SU-DHL-6 (cell line): ENCODE results near the gene PRKCZ.

Experiments
- H2AFZ ChIP-seq: fragments of 200-600 bp; sonication (generic); 2 replicates; pipeline ENCODE4 v1.6.1; 2014; ENCODE audit warnings: low read depth, mild to moderate bottlenecking, moderate library complexity, mixed read lengths, antibody characterized with exemption, low read length; ENCODE audit not compliant: severe bottlenecking
- H3F3A ChIP-seq: fragments of 200-600 bp; shearing (Covaris generic); 2 replicates; pipeline ENCODE4 v1.6.0; 2016; ENCODE audit warnings: antibody characterized with exemption, mild to moderate bottlenecking; ENCODE audit not compliant: insufficient read depth
- H3K27ac ChIP-seq: fragments of 200-600 bp; sonication (generic); 2 replicates; pipeline ENCODE4 v1.5.1; 2016; ENCODE audit warnings: low read depth, mild to moderate bottlenecking, low read length, moderate library complexity, mixed read lengths
- H3K27me3 ChIP-seq: fragments of 200-600 bp; sonication (generic), shearing (Covaris generic); 2 replicates; pipeline ENCODE4 v1.6.0; 2014; ENCODE audit warnings: mild to moderate bottlenecking, low read length
- H3K36me3 ChIP-seq: fragments of 200-600 bp; sonication (generic); 2 replicates; pipeline ENCODE4 v1.6.1; 2014; ENCODE audit warnings: mild to moderate bottlenecking, low read length, mixed read lengths
- H3K4me2 ChIP-seq: fragments of 300-600, 200-600 bp; shearing (Covaris generic), sonication (generic); 2 replicates; pipeline ENCODE4 v1.6.0; 2014; ENCODE audit warnings: low read length, low read depth, mild to moderate bottlenecking; ENCODE audit not compliant: poor library complexity, severe bottlenecking
- H3K4me3 ChIP-seq: fragments of 200-600 bp; sonication (generic); 2 replicates; pipeline ENCODE4 v1.5.1; 2014; ENCODE audit warnings: antibody characterized with exemption, low read length, mild to moderate bottlenecking, mixed read lengths; ENCODE audit not compliant: insufficient read depth, poor library complexity, severe bottlenecking
- H3K79me2 ChIP-seq: fragments of 200-600 bp; sonication (generic); 2 replicates; pipeline ENCODE4 v1.6.1; 2014; ENCODE audit warnings: mild to moderate bottlenecking, low read length, moderate library complexity; ENCODE audit not compliant: insufficient read depth
- H3K9ac ChIP-seq: fragments of 200-600 bp; sonication (generic); 2 replicates; pipeline ENCODE4 v1.7.0; 2014; ENCODE audit warnings: mild to moderate bottlenecking, low read length
- H3K9me2 ChIP-seq: fragments of 200-600 bp; sonication (generic); replicated peaks from 2 replicates; pipeline ENCODE4 v1.6.1; 2014; ENCODE audit warnings: low read length; ENCODE audit not compliant: insufficient read depth
- H3K9me3 ChIP-seq: fragments of 200-600 bp; sonication (generic); 2 replicates; pipeline ENCODE4 v1.6.1; 2014; ENCODE audit warnings: low read length, mixed read lengths; ENCODE audit not compliant: insufficient read depth
- H4K20me1 ChIP-seq: fragments of 200-600 bp; sonication (generic); 2 replicates; pipeline ENCODE4 v1.6.1; 2014; ENCODE audit warnings: low read depth, mild to moderate bottlenecking, antibody characterized with exemption, low read length, moderate library complexity, mixed read lengths
- EZH2phosphoT487 ChIP-seq: fragments of 200-600 bp; sonication (generic), shearing (Covaris generic); conservative IDR thresholded peaks from 2 replicates; pipeline ENCODE4 v1.6.1; 2018; ENCODE audit warnings: mild to moderate bottlenecking, antibody characterized with exemption, low read length, moderate library complexity, mixed read lengths
- TF ChIP-seq, protein P1 (sequence below): fragments of 200-600 bp; sonication (generic); IDR thresholded peaks from one replicate; pipeline ENCODE4 v1.5.1; 2017; ENCODE audit warnings: antibody characterized with exemption, mild to moderate bottlenecking, low read length, moderate library complexity; ENCODE audit not compliant: insufficient read depth, poor library complexity, severe bottlenecking

PRKCZ gene

DNA sequence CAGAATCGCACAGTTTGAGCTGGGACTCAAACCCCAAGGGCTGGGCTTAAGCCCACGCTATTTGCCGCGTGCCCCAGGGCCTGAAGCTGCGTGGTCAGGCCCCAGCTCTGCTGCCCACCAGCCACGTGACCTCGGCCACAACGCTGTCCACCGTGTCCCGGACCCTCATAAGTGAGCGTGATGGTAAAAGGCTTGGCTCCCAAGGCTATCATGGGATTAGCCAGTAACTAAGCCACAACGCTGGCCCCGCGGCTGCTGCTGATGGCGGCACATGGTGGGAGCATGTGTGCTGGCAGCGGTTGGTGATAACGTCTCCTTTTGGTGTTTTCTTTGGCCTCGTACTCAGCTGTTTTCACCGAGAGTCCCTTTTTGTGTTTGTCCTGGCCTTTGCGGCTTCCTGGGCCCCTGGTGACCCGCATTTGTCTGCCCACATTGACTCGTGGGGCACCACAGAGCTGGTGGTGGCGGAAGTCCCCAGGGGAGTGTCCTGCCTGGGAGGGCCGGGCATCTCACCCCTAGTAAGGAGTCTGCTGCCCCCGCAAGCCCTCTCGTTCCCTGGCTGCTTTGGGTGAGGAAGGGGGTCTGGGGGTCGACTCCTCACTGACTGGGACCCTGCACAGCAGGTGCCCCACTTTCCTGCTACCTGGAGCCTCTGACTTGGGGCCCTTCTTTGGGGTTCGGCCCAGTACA lies 29.3 kb downstream of the PRKCZ start:
- Histone ChIP-seq H4K20me1 (no peaks in the 10 kb centered on the region), H3K79me2 (no peaks in the 10 kb centered on the region), H3K27ac (no peak overlapping the region), H2AFZ (no peak overlapping the region), H3K36me3 (no peaks in the 10 kb centered on the region), H3K9ac (no peak overlapping the region), H3K4me3 (no peak overlapping the region), H3K27me3 (no peaks in the 10 kb centered on the region), H3K4me2 (no peak overlapping the region), H3K9me3 (peaks cover 18% of the 10 kb centered on the region; the same call in 1 of the 2 replicates), H3K9me2 (no peaks in the 10 kb centered on the region), H3F3A (no peaks in the 10 kb centered on the region)
- TF ChIP-seq, protein P1, sequence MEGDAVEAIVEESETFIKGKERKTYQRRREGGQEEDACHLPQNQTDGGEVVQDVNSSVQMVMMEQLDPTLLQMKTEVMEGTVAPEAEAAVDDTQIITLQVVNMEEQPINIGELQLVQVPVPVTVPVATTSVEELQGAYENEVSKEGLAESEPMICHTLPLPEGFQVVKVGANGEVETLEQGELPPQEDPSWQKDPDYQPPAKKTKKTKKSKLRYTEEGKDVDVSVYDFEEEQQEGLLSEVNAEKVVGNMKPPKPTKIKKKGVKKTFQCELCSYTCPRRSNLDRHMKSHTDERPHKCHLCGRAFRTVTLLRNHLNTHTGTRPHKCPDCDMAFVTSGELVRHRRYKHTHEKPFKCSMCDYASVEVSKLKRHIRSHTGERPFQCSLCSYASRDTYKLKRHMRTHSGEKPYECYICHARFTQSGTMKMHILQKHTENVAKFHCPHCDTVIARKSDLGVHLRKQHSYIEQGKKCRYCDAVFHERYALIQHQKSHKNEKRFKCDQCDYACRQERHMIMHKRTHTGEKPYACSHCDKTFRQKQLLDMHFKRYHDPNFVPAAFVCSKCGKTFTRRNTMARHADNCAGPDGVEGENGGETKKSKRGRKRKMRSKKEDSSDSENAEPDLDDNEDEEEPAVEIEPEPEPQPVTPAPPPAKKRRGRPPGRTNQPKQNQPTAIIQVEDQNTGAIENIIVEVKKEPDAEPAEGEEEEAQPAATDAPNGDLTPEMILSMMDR: no peak

DNA sequence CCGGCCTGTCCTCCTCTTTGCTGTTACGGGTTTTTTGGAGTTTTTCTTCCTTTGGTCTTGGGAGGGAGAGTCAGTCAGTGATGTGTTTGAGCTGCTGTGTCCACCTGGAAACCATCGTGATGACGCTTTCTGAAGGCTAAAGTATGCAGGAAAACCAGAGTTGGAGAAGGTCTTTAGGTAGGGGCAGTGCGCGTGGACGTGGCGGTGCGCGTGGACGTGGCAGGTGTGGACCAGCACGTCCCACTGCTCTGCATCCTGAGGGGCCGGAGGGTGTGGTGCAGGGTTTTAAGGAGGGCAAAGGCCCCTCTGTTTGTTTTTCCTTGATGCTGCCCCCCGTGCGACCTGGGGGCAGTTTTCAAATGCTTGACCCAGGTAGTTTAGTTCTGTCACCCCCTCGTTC lies 29.9 kb downstream of the PRKCZ start:
- H4K20me1 ChIP-seq: no peaks in the 10 kb centered on the region
- no peaks in the 10 kb centered on the region for H3K36me3 ChIP-seq
- peaks cover 18% of the 10 kb centered on the region; the same call in 1 of the 2 replicates for H3K9me3 ChIP-seq
- no peak overlapping the region for H3K4me3 ChIP-seq
- TF ChIP-seq, protein P1: no peak
- no peak for TF ChIP-seq EZH2phosphoT487
- H3K4me2 ChIP-seq: no peak overlapping the region
- H3K9me2 ChIP-seq: no peaks in the 10 kb centered on the region
- no peaks in the 10 kb centered on the region for H3F3A ChIP-seq
- H3K27me3 ChIP-seq: no peaks in the 10 kb centered on the region
- no peaks in the 10 kb centered on the region for H3K79me2 ChIP-seq
- no peak overlapping the region for H3K27ac ChIP-seq
- H2AFZ ChIP-seq: no peak overlapping the region
- H3K9ac ChIP-seq: no peak overlapping the region

DNA sequence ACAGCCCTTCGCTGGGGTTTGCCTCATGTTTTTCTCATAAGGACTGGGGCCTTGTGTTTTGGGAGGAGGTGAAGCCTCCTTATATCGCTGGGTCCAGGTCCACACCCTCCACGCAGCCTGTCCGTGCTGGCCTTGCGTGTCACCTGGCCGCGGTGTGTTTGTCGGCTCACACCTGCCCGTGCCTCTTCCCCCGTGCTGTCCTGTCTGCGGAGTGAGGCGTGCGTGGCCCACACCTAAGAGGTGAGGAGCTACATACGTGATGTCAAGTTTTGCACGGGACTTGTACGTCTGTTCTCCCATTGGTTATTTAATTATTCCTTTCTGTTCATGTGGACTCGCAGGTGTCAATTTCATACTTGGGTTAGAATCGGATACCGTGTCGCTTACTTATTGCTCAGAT lies 30.7 kb downstream of the PRKCZ start:
- Histone ChIP-seq H3K4me3 (no peak overlapping the region), H2AFZ (no peak overlapping the region), H3K9me2 (no peaks in the 10 kb centered on the region), H4K20me1 (no peaks in the 10 kb centered on the region), H3F3A (no peaks in the 10 kb centered on the region), H3K9ac (no peak overlapping the region), H3K9me3 (peaks cover 18% of the 10 kb centered on the region; the same call in 1 of the 2 replicates), H3K79me2 (no peaks in the 10 kb centered on the region), H3K4me2 (no peak overlapping the region), H3K36me3 (no peaks in the 10 kb centered on the region), H3K27ac (no peak overlapping the region), H3K27me3 (no peaks in the 10 kb centered on the region)
- TF ChIP-seq, protein P1: no peak
- no peak for TF ChIP-seq EZH2phosphoT487
